Measurements from ENCODE around the gene RANBP1. TPM values are rescaled to one million over a fixed set of nuclear protein-coding genes. Genes with fewer than 3 reads are reported as not detected.
A peak's percentile ranks its signal among the peaks of the same experiment; 100 is the strongest.

Gene RANBP1
- total and polyA plus RNA-seq, 9 of the 15 experiments (the other 6 are each of a cell fraction or from before 2014, with no cell fraction given): 162 to 2,891 (median 1,289) TPM

- TF ChIP-seq RAD21 (CRISPR knock-in tag; conservative IDR thresholded peaks at IDR 0.05 in 1 of 2, IDR thresholded peaks at IDR 0.05 in 1 of 2) (peak; percentile 69 to 84), CREB5 (CRISPR knock-in tag; IDR thresholded peaks at IDR 0.05) (no peak), ZZZ3 (IDR thresholded peaks at IDR 0.05) (no peak), RBM25 (IDR thresholded peaks at IDR 0.05; ENCODE audit: low read depth, low read length, severe bottlenecking) (no peak), SFPQ (IDR thresholded peaks at IDR 0.05; ENCODE audit: low read depth, low read length) (no peak), TFE3 (CRISPR knock-in tag; IDR thresholded peaks at IDR 0.05) (0 out of 2 replicates have a peak, but pooled peaks have one; percentile 26), HNRNPUL1 (IDR thresholded peaks at IDR 0.05; ENCODE audit: low read length) (peak; percentile 87; the same call in 1 of the 2 replicates), IFI16 (CRISPR knock-in tag; IDR thresholded peaks at IDR 0.05) (peak; percentile 25; the same call in 1 of the 2 replicates), YY1 (IDR thresholded peaks at IDR 0.05; ENCODE audit: borderline replicate concordance in 1 of 3, control insufficient read depth in 1 of 3, extremely low read depth in 1 of 3, insufficient read depth in 3 of 3, insufficient read length in 1 of 3, insufficient replicate concordance in 2 of 3, low read depth in 1 of 3, low read length in 2 of 3) (peak in 1 of 3 experiments; percentile 62), USF1 (CRISPR knock-in tag; IDR thresholded peaks at IDR 0.05) (no peak), ZNF23 (CRISPR knock-in tag; IDR thresholded peaks at IDR 0.05) (no peak), SIN3B (IDR thresholded peaks at IDR 0.05; ENCODE audit: low read depth) (no peak), TAF7 (tag; IDR thresholded peaks at IDR 0.05) (0 out of 2 replicates have a peak, but pooled peaks have one; percentile 45), EGR1 (conservative IDR thresholded peaks at IDR 0.05) (no peak), CSDE1 (IDR thresholded peaks at IDR 0.05) (no peak), ZKSCAN8 (CRISPR knock-in tag; IDR thresholded peaks at IDR 0.05) (no peak), E2F4 (CRISPR knock-in tag; IDR thresholded peaks at IDR 0.05; ENCODE audit: low read depth) (no peak), CBFA2T2 (conservative IDR thresholded peaks at IDR 0.05) (no peak), NCOA6 (IDR thresholded peaks at IDR 0.05) (no peak), U2AF2 (optimal IDR thresholded peaks at IDR 0.05; ENCODE audit: low read depth, low read length) (no peak)
These were observed 31.1 kb upstream of the RANBP1 start (continued) for GRCh38 chr22:20084547-20085413.

Measured in K562 (cell line).